IMR-90 (cell line): ENCODE measurements around the gene DCLK1.

Source experiments
- CEBPB ChIP-seq: IDR thresholded peaks from 2 replicates; pipeline ENCODE4 v1.6.1; 2012; ENCODE audit warnings: low read depth, low read length, improper control_type of control experiment
- CTCF ChIP-seq: conservative IDR thresholded peaks from 2 replicates; pipeline ENCODE4 v1.5.1; 2012; ENCODE audit warnings: mild to moderate bottlenecking, low read depth, low read length, improper control_type of control experiment
- ELK1 ChIP-seq: fragments of 150-350 bp; IDR thresholded peaks from 2 replicates; pipeline ENCODE4 v1.6.1; 2016; ENCODE audit warnings: low read depth, mild to moderate bottlenecking, low read length, moderate library complexity, borderline replicate concordance
- POLR2A ChIP-seq: IDR thresholded peaks from 2 replicates; pipeline ENCODE4 v1.6.1; 2012; ENCODE audit warnings: mild to moderate bottlenecking, low read depth, low read length
- RAD21 ChIP-seq: IDR thresholded peaks from 2 replicates; pipeline ENCODE4 v1.6.1; 2012; ENCODE audit warnings: low read length, improper control_type of control experiment
- SMC3 ChIP-seq: fragments of 150-350 bp; IDR thresholded peaks from 2 replicates; pipeline ENCODE4 v1.6.1; 2016; ENCODE audit warnings: low read depth, mild to moderate bottlenecking, antibody characterized with exemption, low read length, moderate library complexity
- USF2 ChIP-seq: fragments of 150-350 bp; IDR thresholded peaks from 2 replicates; pipeline ENCODE4 v1.6.1; 2017; ENCODE audit warnings: mild to moderate bottlenecking, antibody characterized with exemption, low read length, low read depth

GRCh38 chr13:36114233-36114632 is 16.9 kb downstream of the DCLK1 start:
- TF ChIP-seq CTCF (no peak), CEBPB (no peak), USF2 (no peak), POLR2A (no peak), RAD21 (no peak), SMC3 (no peak), ELK1 (no peak)
